A549 treated with AZD9567 at 1 μM for 4 hours (cell line): Measurements from ENCODE around the gene TVP23C. TPM values are rescaled to one million over a fixed set of nuclear protein-coding genes. Genes with fewer than 3 reads are reported as not detected.

Experiments
- total RNA-seq: library from RNA; stranded (reverse); fragments of 200-300 nt; extraction: Qiagen RNA extraction; gene quantifications from 5 replicates; pipeline ENCODE4 v1.2.3, GENCODE V29; 2022; ENCODE audit not compliant: insufficient read depth

TVP23C gene
- 7.4 to 10.1 TPM (median 8.5 TPM) in 5 replicates for total RNA-seq

DNA sequence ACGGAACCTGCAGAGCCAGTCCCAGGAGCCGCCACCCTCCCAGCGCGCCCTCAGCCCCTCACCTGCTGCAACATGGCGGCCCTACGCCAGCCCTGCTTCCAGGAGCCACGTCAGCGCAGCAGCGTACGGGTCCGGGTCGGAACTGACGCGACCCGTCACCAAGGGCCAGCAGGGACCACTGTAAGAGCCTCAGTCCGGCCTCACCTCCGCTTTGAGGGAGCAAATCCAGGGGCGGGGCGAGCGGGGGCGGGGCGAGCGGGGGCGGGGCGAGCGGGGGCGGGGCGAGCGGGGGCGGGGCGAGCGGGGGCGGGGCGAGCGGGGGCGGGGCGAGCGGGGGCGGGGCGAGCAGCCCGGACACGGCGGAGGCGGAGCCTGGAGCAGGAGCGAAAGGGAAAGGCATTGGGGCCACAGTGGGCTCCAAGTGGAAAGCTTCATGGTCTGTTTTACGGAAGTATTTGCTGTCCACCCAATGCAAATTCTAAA, at the start of gene TVP23C:
TSS of gene TVP23C (minus strand) at position 109 of the 483 bp plus-strand sequence. CDS start at position 74, 35 bp downstream.

DNA sequence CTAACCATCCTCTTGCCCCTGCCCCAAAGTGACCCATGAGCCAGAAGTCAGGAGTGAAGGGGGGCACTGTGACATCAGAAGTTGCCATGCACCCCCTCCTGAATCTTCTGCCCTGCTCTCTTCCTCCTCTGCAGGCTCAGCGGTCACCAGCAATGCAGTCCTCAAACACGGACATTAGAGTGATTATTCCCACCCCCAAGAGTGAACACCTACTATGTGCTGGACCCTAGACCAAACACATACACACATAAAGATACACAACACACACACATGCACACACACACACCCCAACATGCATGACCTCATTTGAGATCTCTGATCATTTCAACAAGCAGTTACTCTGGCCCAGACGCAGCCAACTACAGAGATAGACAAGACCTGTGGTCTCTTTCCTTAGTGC, 95.7 kb downstream of the TVP23C start, which contains the start of gene CDRT4:
TSS of gene CDRT4 (minus strand) at position 30 of the 400 bp plus-strand sequence. CDS start 27,383 bp downstream, outside the sequence.

Other genes with a start within 250 kb of the TVP23C start
- 0.26 to 0.37 TPM in 2 of 5 replicates, not detected in the others for gene TEKT3, start 221.9 kb downstream of the TVP23C start, total RNA-seq
- gene CDRT4, start 95.9 kb downstream of the TVP23C start, total RNA-seq = 0.61 to 1.0 TPM (median 0.81 TPM) in 4 of 5 replicates, not detected in the other
- 3.2 to 4.2 TPM (median 3.2 TPM) in 4 of 5 replicates, not detected in the other for gene FBXW10B, start 56.2 kb upstream of the TVP23C start, total RNA-seq
- 146 to 213 TPM (median 159 TPM) in 5 replicates for gene TRIM16, start 120.8 kb upstream of the TVP23C start, total RNA-seq
- gene ZNF286A, start 136.3 kb upstream of the TVP23C start, total RNA-seq = 23.7 to 43.4 TPM (median 26.8 TPM) in 5 replicates
- 0.05 to 0.15 TPM (median 0.09 TPM) in 4 of 5 replicates, not detected in the other for gene TBC1D26, start 168.8 kb upstream of the TVP23C start, total RNA-seq